ENCODE data around the gene C6orf141. TPM values are rescaled to one million over a fixed set of nuclear protein-coding genes. Genes with fewer than 3 reads are reported as not detected.
A peak's percentile ranks its signal among the peaks of the same experiment; 100 is the strongest.

The C6orf141 gene
- not detected in 2 replicates for total RNA-seq (2013; cell fraction: nucleolus; rRNA removed)
- total RNA-seq (2014; rRNA removed) (not detected in 2 replicates), total RNA-seq (2014; rRNA removed; fragmentation: Illumina TruSeq; extraction: Trizol) (not detected in 2 replicates), total RNA-seq (2021) (not detected in 2 replicates), polyA plus RNA-seq (2011; rRNA removed) (0.05 TPM in 1 of 2 replicates, not detected in the other), polyA plus RNA-seq (2014; fragmentation: Illumina TruSeq; extraction: Trizol) (not detected in 2 replicates), polyA plus RNA-seq (2014; fragmentation: Nextera tagmentation; extraction: Ambion mirVana) (not detected), polyA plus RNA-seq (2014; rRNA removed) (0.19 TPM in 1 of 2 replicates, not detected in the other), polyA plus RNA-seq (2016; fragmentation: Nextera tagmentation; extraction: Ambion mirVana) (not detected), polyA minus RNA-seq (2011; rRNA and poly(A)+ RNA removed) (not detected in 2 replicates), Bru-seq, nascent RNA (not detected), BruChase-seq, experiment 1, labeled RNA remaining after a 6-hour chase (not detected), BruChase-seq, experiment 2, labeled RNA remaining after a 2-hour chase (percentile 21 among the genes with signal in this experiment)
- polyA plus RNA-seq (2011; ENCODE audit: low read depth): not detected
- polyA plus RNA-seq (2011; cell fraction: cytosol; rRNA removed): 0.07 TPM in 1 of 2 replicates, not detected in the other
- 0.07 TPM in 1 of 2 replicates, not detected in the other for polyA plus RNA-seq (2011; cell fraction: nucleus; rRNA removed)
- polyA plus RNA-seq (2012): not detected in 2 replicates
- not detected in 2 replicates for polyA minus RNA-seq (2011; cell fraction: cytosol; rRNA and poly(A)+ RNA removed)
- polyA minus RNA-seq (2011; cell fraction: nucleus; rRNA and poly(A)+ RNA removed): not detected in 2 replicates
- long read RNA-seq, experiment 1: 0 reads
- long read RNA-seq, experiment 2: 0 reads

- Histone ChIP-seq H3K79me2 (ENCODE audit: control insufficient read depth, insufficient read depth, low read length) (no peaks in the 10 kb centered on the region), H3K4me1 (ENCODE audit: control insufficient read depth, insufficient read depth, low read length) (no peaks in the 10 kb centered on the region; the same call in none of the 2 replicates), H4K20me1 (ENCODE audit: control insufficient read depth, insufficient read depth) (no peaks in the 10 kb centered on the region), H3K9me3 (replicated peaks; ENCODE audit: control insufficient read depth, insufficient read depth, low read length) (no peaks in the 10 kb centered on the region), H3K36me3 (ENCODE audit: control insufficient read depth in 2 of 2, insufficient read depth in 2 of 2, low read length in 1 of 2) (no peaks in the 10 kb centered on the region), H3K4me3 (peak within 1 kb of the TSS; percentile 57), H3K27me3 (replicated peaks in 1 of 2; ENCODE audit: control insufficient read depth in 2 of 2, insufficient read depth in 2 of 2, low read length in 1 of 2) (no peaks in the 10 kb centered on the region; a peak in 1 of 4 replicates), H3K27ac (ENCODE audit: control insufficient read depth, insufficient read depth) (no peak within 1 kb of the TSS), H3K9ac (ENCODE audit: control insufficient read depth, insufficient read depth, low read length) (0 out of 2 replicates have a peak within 1 kb of the TSS, but pooled peaks have one; percentile 20), H2AFZ (ENCODE audit: control insufficient read depth, low read depth, low read length) (peak within 1 kb of the TSS; percentile 69), H3K4me2 (ENCODE audit: control insufficient read depth, insufficient read depth) (peak within 1 kb of the TSS; percentile 82)
- BruUV-seq (replicated peaks): no TSS peak
- peak; percentile 68 for ATAC-seq
- TF ChIP-seq ASH2L (IDR thresholded peaks at IDR 0.05; ENCODE audit: borderline replicate concordance, low read depth) (no peak), FOXM1 (IDR thresholded peaks at IDR 0.05; ENCODE audit: low read depth, low read length) (no peak), IRF3 (IDR thresholded peaks at IDR 0.05) (no peak), ZNF217 (IDR thresholded peaks at IDR 0.05) (no peak), RUNX3 (IDR thresholded peaks at IDR 0.05; ENCODE audit: low read length) (no peak), JUND (IDR thresholded peaks at IDR 0.05; ENCODE audit: low read depth, low read length) (no peak), EP300 (IDR thresholded peaks at IDR 0.05; ENCODE audit: borderline replicate concordance in 1 of 2, control insufficient read depth in 1 of 2, low read depth in 2 of 2, low read length in 2 of 2) (no peak), BACH1 (IDR thresholded peaks at IDR 0.05; ENCODE audit: borderline replicate concordance) (no peak), BCL11A (IDR thresholded peaks at IDR 0.05; ENCODE audit: low read depth, low read length) (no peak), YBX1 (IDR thresholded peaks at IDR 0.05) (no peak), RELB (IDR thresholded peaks at IDR 0.05; ENCODE audit: low read depth) (no peak), SPI1 (IDR thresholded peaks at IDR 0.05; ENCODE audit: borderline replicate concordance, insufficient read depth, low read depth, low read length) (no peak), SIX5 (IDR thresholded peaks at IDR 0.05; ENCODE audit: low read depth, low read length, severe bottlenecking) (no peak), DPF2 (IDR thresholded peaks at IDR 0.05) (no peak), RAD51 (IDR thresholded peaks at IDR 0.05) (no peak), JUNB (IDR thresholded peaks at IDR 0.05) (no peak), MEF2A (IDR thresholded peaks at IDR 0.05; ENCODE audit: insufficient read depth, low read depth, low read length) (no peak), ATF7 (IDR thresholded peaks at IDR 0.05; ENCODE audit: low read depth) (no peak), ATF3 (IDR thresholded peaks at IDR 0.05; ENCODE audit: borderline replicate concordance, extremely low read depth, low read depth, low read length) (no peak), BMI1 (IDR thresholded peaks at IDR 0.05; ENCODE audit: borderline replicate concordance) (no peak)
- POLR2A ChIA-PET: no interaction called here
- WGBS (ENCODE audit: insufficient coverage, insufficient replicate concordance, low lambda C conversion rate, missing lambda C conversion rate): 11% methylated on average over 37 of the region's 42 CpGs
- CTCF ChIA-PET: interaction anchor here (0.8 to 1.8 kb wide), 2 partner anchors 15 to 19 kb away, joined by 3 to 6 read pairs; no protein-coding TSS in a partner anchor
- RAD21 ChIA-PET (ENCODE audit: unreplicated experiment): no interaction called here
- FAIRE-seq: no peak
- intact Hi-C loops (cut with micrococcal nuclease; ENCODE audit: unreplicated experiment): no loop called here
- SMC1A ChIA-PET (ENCODE audit: uncharacterized antibody, unreplicated experiment): interaction anchor here (1.0 to 2.4 kb wide), 2 partner anchors 16 to 18 kb away, joined by 3 to 8 read pairs; no protein-coding TSS in a partner anchor
- in situ Hi-C loops (cut with MboI): no loop called here
- DNase-seq (ENCODE audit: low read depth, low spot score): no peak
Measured at GRCh38 chr6:49550492-49551077, at the start of gene C6orf141. Gene C6orf141 (plus strand): TSS chr6:49550668. CDS start chr6:49550793, 125 bp downstream.
